GM12873 (cell line): Measurements from ENCODE around the gene LAMTOR1.

Source experiments
- TF ChIP-seq, protein P1 (sequence below): IDR thresholded peaks from 2 replicates; pipeline ENCODE4 v1.5.1; 2012; ENCODE audit warnings: low read depth, mild to moderate bottlenecking, moderate library complexity, low read length, control low read depth; ENCODE audit not compliant: insufficient read depth; ENCODE audit errors: missing control alignments

Gene LAMTOR1

GRCh38 chr11:72079819-72080325 is 23.2 kb downstream of the LAMTOR1 start:
- TF ChIP-seq, protein P1, sequence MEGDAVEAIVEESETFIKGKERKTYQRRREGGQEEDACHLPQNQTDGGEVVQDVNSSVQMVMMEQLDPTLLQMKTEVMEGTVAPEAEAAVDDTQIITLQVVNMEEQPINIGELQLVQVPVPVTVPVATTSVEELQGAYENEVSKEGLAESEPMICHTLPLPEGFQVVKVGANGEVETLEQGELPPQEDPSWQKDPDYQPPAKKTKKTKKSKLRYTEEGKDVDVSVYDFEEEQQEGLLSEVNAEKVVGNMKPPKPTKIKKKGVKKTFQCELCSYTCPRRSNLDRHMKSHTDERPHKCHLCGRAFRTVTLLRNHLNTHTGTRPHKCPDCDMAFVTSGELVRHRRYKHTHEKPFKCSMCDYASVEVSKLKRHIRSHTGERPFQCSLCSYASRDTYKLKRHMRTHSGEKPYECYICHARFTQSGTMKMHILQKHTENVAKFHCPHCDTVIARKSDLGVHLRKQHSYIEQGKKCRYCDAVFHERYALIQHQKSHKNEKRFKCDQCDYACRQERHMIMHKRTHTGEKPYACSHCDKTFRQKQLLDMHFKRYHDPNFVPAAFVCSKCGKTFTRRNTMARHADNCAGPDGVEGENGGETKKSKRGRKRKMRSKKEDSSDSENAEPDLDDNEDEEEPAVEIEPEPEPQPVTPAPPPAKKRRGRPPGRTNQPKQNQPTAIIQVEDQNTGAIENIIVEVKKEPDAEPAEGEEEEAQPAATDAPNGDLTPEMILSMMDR = no peak

DNA sequence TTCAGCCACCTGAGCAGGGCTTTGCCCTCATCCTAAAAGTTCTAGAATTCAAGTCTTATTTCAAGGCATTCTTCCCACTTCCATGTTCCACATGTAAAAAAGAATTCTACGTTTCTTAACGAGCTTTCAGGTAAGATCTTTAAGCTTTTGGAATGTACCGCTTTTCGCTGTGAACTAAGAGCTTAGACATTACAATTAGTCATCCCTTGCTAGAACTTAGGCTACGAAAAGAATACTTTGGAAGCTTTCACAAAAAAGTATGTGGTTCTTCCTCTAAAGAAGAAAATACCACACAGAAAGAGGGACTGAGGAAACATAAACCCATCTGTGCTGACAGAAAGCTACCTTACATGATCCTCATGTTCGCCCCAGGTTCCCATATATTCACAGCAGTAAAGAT is 24.6 kb downstream of the LAMTOR1 start:
- TF ChIP-seq, protein P1 = no peak

DNA sequence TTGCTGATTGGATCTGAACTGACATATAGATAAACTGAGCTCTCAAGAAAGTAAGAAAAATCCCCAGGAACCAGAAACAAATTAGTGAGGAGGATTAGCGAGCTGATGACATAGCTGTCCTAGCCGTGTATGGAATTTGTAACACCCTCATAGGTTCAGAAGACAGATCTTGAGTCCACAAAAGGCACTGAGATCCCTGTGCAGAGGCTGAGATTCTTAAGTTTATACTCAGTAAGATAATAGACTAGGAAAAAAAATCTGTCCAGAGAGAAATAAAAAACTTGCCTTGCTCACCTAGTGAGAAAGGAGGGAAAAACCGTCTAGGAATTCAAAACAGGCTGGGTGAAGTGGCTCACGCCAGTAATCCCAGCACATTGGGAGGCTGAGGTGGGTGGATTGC is 27.3 kb downstream of the LAMTOR1 start:
- TF ChIP-seq, protein P1 = no peak

DNA sequence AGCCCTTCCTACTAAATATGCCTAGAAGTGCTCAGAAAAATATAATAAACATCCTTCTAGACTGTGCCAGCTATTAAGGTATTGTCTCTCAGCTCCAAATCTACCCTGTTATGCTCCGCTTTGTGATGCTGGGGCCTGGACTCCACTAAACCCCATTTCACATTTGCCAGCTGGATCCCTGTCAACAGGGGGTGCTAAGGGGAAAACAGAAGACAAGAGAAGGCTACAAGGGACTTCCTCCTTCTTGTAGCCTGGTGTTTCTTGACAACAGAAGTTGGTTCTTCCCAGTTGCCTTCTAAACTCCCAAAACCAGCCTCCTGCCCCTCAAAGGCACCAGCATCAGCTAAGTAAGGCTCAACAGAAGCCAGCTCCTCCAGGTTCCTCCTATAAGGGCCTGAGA is 28.0 kb downstream of the LAMTOR1 start:
- TF ChIP-seq, protein P1 = peak; percentile 46

DNA sequence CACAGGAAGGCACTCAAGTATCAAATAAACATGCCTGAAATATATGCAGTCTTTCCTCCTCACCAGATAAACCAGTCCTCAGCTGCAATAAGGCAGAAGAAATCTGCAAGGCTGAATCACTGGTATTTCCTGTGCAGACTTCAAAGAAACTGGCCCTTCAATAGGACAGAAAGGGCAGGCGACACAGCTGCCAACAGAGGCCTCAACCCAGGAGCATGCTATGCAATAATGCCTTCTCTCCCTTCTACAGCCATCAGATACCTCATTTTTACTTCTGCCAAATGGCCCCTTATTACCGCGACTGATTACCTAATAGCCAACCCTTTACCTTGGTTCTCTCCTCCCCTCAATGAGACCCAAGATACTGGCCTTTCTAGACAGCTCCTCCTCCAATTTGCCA is 30.7 kb downstream of the LAMTOR1 start:
- TF ChIP-seq, protein P1 = no peak

GRCh38 chr11:72070491-72070890 is 32.6 kb downstream of the LAMTOR1 start:
- TF ChIP-seq, protein P1 = no peak

DNA sequence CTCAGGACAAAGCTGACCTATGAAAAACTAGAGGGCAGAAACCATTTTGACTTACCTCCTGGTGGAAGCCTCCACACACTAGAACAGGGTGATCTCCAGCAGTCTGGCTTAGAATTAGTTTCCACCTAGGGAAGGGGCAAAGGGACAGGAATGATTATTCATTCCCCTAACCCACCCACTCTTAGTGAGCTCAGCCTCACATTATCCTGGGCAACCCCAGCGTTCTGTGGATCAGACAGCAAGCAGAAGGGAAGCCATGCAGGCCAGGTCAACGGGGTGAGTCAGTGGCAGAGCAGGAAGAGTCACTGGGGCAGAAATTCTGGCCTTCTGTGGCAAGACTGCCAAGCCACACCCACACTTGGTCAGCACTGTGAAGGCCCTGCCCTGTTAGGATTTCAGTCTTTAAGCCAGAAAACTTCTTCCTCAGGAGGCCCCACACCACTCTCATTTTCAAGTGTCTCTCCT is 33.3 kb downstream of the LAMTOR1 start:
- TF ChIP-seq, protein P1 = peak; percentile 2
